ENCODE data around the gene PDE6G.
A peak's percentile ranks its signal among the peaks of the same experiment; 100 is the strongest.

Gene PDE6G

DNA sequence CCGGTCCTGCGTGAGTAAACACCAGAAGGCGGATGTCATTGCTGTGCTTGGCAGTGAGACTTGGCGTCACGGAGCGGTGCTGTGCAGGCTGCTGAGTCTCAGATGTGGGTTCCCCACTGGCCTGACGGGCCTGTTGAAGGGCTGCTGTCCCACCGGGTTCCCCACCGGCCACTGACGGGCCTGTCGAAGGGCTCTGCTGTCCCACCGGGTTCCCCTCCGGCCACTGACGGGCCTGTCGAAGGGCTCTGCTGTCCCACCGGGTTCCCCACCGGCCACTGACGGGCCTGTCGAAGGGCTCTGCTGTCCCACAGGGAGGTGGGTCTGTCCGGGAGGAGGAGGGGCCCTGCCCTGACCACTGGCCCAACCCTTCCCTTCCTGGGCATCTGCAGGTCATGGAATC, 30.3 kb upstream of the PDE6G start:
- no peak for TF ChIP-seq CTCF (IDR thresholded peaks at IDR 0.05; ENCODE audit: borderline replicate concordance, insufficient read depth, low read depth, low read length)
- no peak overlapping the region for H3K4me3 ChIP-seq (ENCODE audit: low read depth, low read length)

DNA sequence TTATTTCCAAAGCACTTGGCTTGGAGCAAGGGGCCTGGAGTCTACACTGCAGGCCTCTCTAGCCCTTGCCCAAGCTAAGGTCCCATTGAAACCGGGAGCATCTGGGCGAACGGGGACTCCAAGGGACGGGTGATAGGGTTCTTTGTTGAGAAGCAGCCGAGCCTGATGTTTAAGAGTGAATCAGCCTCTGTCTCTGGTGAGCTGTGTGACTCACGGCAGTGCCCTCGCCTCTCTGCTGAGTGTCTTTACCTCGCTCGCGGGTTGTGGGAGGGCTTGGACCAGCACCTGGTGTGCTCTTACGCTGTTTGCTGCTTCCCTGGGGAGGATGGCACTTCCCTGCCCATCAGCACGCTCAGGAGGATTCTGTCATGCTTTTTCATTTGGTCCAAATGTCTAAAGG, 28.8 kb upstream of the PDE6G start:
- H3K4me3 ChIP-seq (ENCODE audit: low read depth, low read length) = peak overlapping the region; percentile 99
- TF ChIP-seq CTCF (IDR thresholded peaks at IDR 0.05; ENCODE audit: borderline replicate concordance, insufficient read depth, low read depth, low read length) = no peak

DNA sequence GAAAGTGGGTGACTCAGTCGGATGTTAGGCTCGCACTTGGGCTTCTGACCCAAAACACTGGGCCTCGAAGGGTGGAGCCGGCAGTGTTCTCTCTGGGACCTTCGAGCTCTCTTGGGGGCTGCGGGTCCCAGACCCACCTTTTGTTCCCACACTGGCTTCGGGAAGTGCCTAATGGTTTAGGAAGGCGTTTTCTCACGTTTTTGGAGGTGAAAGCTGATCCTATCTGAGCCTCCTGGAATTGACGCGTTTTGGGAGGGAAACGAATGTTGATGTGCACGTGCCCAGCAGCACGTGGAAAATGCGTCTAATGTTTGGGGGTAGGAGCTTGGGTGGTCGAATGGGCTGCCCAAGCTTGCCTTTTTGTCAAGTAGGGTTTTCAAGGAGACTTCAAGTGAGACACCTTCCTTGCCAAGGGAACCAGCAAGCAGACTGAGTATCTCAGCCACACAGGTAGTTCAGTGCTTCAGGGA, 28.1 kb upstream of the PDE6G start:
- peak overlapping the region; percentile 99 for H3K4me3 ChIP-seq (ENCODE audit: low read depth, low read length)
- no peak for TF ChIP-seq CTCF (IDR thresholded peaks at IDR 0.05; ENCODE audit: borderline replicate concordance, insufficient read depth, low read depth, low read length)

DNA sequence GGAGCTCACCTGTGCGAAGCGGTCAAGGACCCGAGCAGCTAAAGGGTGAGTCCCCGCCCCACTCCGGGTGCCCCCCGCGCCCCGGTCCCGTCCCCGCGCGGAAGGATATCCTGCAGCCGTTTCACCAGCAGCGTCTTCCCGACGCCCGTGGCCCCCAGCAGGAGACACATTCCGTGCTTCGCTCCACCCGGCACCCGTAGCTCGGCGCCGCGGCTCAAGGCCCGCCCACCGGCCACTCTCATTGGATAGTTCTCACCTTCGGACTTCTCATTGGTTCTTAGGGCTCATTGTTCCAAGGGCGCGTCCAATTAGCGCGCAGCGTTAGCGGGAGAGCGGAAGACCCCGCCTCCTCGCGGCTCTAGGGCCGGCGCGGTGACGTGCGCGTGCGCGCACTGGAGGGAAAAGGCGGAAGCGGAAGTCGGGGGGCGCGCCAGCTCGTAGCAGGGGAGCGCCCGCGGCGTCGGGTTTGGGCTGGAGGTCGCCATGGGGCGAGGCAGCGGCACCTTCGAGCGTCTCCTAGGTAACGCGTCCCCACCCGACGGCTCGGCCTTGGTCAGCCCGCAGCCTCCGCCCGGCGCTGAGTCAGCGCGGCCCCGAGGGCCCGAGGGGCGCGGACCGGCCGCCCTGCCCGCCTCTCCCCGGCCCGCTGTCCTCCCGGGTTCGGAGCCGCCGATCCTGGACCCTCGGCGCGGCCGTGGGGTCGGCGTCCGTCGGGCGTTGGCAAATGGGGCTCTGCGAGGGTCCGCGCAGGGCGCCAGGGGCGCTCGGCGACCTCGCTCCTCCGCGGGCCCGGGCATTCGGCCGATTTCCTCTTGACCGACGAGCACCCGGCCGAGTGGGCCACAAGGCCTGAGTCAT, 27.5 kb upstream of the PDE6G start, which contains the start of the genes ARL16 and HGS:
ARL16 (minus strand) TSS at position 214 of the 858 bp plus-strand sequence; CDS start at position 170, 44 bp downstream.
HGS (plus strand) TSS at position 428 of the 858 bp plus-strand sequence; CDS start at position 484, 56 bp downstream.
- no peak for TF ChIP-seq CTCF (IDR thresholded peaks at IDR 0.05; ENCODE audit: borderline replicate concordance, insufficient read depth, low read depth, low read length)
- H3K4me3 ChIP-seq (ENCODE audit: low read depth, low read length) = peak within 1 kb of the TSS; percentile 99

DNA sequence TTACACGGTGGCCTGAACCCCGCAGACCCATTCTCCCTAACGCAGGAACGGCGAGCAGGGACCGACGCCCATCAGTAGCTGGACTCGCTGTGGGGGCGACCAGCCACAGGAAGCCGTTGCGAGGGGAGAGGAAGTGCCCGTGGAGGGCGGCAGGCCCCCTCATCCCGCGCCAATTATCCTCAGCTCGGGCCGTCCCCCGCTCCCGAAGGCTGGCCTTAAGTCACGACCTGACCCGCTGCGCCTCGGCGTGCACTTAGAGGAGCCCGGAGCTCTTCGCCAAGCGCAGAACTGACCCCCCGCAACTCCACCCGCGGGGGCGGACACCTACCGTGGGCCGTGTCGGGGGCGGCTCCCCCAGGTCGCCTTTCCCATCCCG, 26.9 kb upstream of the PDE6G start:
- no peak for TF ChIP-seq CTCF (IDR thresholded peaks at IDR 0.05; ENCODE audit: borderline replicate concordance, insufficient read depth, low read depth, low read length)
- peak overlapping the region; percentile 99 for H3K4me3 ChIP-seq (ENCODE audit: low read depth, low read length)

DNA sequence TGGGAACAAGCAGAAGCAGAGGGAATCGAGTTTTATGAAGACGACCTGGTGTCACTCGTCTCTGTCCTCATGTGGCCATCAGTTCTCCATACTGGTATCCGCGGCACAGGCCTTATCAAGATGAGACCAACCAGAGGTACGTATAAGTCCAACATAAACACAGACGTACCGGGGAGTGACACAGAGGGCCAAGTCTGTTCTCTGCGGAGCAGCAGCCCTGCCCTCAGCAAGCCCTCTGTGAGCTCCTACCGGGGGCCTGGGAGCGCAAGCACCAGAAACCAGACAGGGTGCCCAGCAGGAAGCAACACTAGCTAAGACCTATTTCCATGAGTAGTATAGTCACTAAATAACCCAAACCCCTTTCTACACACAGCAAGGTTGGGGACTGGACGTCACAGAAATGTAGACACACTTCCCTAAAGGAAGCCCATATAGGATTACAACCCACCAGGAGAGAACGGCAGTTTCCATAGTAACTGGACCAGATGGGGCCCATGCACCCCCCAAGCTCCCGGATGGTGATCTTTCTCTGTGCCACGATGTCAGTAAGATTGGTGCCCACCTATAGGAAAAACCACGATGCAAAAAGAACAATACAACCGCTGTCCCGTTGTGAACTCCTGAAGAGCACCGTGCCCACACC, 26.3 kb upstream of the PDE6G start:
- H3K4me3 ChIP-seq (ENCODE audit: low read depth, low read length) = peak overlapping the region; percentile 99
- no peak for TF ChIP-seq CTCF (IDR thresholded peaks at IDR 0.05; ENCODE audit: borderline replicate concordance, insufficient read depth, low read depth, low read length)

Measured in GM12875 (cell line).